ENCODE results near the gene RNF115.

Gene RNF115

GRCh38 chr1:145701306-145701862 lies 122.5 kb downstream of the RNF115 start:
- DNase-seq (ENCODE audit: low read depth), result no peak

GRCh38 chr1:145696630-145696960 lies 127.3 kb downstream of the RNF115 start:
- no peak for DNase-seq (ENCODE audit: low read depth)

DNA sequence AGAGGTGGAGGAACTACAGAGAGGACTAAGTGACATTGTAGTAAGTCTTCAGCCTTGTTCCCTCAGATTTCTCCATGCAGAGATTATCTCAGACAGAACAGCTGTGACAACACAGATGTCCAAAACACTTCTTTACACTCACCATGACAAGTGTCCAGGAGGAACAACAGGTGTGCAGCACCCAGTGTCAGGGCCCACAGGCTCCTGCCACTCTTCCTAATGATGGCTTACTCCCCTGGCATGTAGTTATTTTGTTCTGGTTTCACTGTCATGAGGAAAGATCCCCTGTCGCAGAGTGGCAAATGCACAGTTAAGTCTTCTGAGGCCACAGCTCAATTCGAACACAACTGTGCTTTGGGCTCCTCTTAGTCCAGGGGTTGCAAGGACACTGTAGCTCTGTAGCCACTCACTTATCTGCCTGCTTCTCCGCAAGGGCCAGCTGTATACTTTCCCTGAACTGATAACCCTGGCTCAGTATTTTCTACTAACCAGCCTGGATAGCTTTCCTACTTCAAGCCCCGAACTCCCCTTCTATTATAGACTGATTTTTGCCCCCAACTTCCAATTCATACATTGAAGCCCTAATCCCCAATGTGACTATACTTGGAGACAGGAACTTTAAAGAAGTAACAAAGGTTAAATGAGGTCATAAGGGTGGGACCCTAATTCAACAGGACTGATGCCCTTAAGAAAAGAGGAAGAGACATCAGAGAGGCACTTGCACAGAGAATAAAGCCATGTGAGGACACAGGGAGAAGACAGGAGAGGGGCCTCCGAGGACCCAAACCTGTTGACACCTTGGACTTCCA lies 127.9 kb downstream of the RNF115 start:
- no peak for DNase-seq (ENCODE audit: low read depth)

DNA sequence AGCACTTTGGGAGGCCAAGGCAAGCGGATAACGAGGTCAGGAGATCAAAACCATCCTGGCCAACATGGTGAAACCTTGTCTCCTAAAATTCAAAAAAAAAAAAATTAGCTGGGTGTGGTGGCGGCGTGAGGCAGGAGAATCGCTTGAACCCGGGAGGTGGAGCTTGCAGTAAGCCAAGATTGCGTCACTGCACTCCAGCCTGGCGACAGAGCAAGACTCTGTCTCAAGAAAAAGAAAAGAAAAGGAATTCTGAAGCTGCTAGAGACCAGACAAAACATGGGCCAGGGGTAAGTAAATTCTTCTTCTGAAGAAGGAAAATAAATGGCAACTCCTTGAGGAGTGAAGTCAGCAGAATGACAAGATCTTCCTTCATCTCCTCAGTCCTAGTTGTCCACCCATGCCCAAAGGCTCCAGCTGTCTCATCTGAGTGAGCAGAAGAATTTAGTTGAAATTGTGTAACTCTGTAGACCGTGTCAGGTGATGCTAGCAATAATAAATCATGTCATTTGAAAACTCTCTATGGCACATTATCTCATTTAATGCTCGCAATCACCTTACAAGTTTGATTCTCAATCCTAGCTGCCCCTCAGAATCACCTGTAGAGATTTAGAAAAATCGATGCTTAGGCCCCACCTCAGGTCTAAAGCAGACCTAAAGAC lies 131.0 kb downstream of the RNF115 start:
- DNase-seq (ENCODE audit: low read depth), result no peak

DNA sequence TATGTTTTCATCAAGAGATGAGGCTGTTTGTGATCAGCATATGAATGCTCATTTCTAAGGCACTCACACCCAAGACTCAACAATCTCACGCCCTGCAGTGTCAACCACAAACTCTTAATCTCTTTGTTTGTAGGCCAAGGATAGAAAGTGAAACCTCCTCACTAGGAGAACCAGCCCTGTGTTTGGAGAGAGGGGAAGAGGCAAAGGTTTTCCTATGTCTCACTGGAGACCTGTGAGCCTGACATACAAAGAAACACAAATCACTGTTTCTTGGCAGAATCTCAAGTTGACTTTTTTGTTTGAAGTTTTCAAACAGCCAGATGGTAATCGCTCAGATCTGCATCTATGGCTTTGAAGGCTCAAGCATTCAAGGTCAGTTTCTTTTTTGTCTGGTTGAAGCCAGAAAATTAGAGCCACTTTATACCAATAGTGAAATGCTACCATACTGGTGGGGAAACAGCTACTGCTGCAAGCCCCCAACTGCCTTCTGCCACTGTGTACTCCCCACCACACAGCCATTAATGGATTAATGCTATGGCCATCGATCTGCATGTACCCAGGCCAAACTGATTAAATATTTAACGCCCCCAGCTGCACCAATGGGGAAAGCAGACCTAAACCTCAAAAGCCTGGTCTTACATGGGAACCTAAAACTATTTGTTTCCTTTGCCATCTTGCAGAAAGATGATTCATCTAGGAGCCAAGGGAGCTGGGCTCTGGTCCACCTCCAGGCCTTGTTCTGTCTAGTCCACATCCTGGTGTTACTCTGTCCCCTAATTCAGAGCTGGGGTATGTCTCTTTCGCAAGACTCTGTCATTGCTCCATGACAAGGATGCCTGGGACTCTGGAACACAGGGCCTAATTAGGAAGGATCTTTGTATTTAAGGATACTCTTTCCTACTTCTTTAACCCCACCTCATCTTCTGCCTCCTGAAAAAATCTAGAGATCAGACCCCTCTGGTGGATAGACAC lies 133.0 kb downstream of the RNF115 start:
- DNase-seq (ENCODE audit: low read depth), result peak; percentile 60

DNA sequence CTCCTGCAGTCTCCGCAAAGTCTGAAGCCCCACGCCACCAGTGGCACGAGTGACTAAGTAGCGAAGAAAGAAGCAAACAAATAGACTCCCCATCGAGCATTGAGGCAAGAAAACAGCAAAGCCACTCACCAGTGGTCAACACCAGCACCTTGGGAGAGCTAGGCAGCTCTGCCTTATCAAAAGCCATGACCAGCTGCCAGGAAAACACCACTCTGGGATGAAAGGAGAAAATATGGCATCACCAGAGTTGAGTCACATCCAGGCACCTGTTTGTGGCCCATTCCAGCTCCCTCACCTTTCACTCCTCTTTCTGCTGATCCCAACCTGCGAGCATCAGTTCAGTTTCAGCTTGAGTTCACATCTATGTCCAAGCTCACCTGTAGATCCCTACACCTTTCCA lies 134.0 kb downstream of the RNF115 start:
- no peak for DNase-seq (ENCODE audit: low read depth)

GRCh38 chr1:145688924-145689323 lies 135.0 kb downstream of the RNF115 start:
- no peak for DNase-seq (ENCODE audit: low read depth)
